ENCODE results near the gene SYNJ2.

GRCh38 chr6:158003910-158004700 is 22.4 kb downstream of the SYNJ2 start:
- TF ChIP-seq POLR2A (IDR thresholded peaks at IDR 0.05), result no peak
- TF ChIP-seq, protein P1, sequence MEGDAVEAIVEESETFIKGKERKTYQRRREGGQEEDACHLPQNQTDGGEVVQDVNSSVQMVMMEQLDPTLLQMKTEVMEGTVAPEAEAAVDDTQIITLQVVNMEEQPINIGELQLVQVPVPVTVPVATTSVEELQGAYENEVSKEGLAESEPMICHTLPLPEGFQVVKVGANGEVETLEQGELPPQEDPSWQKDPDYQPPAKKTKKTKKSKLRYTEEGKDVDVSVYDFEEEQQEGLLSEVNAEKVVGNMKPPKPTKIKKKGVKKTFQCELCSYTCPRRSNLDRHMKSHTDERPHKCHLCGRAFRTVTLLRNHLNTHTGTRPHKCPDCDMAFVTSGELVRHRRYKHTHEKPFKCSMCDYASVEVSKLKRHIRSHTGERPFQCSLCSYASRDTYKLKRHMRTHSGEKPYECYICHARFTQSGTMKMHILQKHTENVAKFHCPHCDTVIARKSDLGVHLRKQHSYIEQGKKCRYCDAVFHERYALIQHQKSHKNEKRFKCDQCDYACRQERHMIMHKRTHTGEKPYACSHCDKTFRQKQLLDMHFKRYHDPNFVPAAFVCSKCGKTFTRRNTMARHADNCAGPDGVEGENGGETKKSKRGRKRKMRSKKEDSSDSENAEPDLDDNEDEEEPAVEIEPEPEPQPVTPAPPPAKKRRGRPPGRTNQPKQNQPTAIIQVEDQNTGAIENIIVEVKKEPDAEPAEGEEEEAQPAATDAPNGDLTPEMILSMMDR (IDR thresholded peaks at IDR 0.05), result no peak
